Cardiac fibroblast (primary cell): ENCODE data around the gene CNTNAP2.
A peak's percentile ranks its signal among the peaks of the same experiment; 100 is the strongest.

Source experiments
- DNase-seq, 2 donors: peaks; one replicate each; pipeline versions ENCODE4 v3.0.0 to v3.0.0-alpha.2; 2010; ENCODE audit warnings: low read depth in 2 of 2
- H3K4me3 ChIP-seq, 2 donors: replicated peaks in 1 of 2; 1 replicate in 1 of 2; 2 replicates in 1 of 2; pipeline ENCODE4 v1.5.1; 2011; ENCODE audit warnings: low read depth in 2 of 2, low read length in 2 of 2, mild to moderate bottlenecking in 2 of 2, moderate library complexity in 1 of 2
- TF ChIP-seq, protein P1 (sequence below): IDR thresholded peaks from one replicate; pipeline ENCODE4 v1.5.1; 2011; ENCODE audit warnings: low read depth, mild to moderate bottlenecking, low read length, inconsistent platforms

Gene CNTNAP2

DNA sequence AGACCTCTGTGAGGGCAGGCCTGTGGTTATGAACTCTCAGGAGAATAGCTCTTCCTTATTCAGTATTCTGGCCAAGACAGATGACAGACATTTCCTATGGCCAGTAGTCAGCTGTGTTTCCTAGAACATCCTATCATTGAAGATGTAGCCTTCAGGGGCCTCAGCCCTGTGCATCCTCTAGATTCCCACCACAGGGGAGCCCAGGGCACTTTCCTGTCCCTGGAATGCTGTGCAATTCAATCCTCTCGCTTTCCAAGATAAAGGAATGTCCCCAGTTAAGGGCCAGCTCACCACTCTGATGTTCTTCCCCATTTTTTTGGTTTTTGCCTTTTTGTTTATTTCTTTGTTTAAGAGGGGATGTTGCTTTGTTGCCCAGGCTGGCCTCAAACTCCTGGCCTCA is 1895.2 kb downstream of the CNTNAP2 start:
- H3K4me3 ChIP-seq, result no peak overlapping the region
- TF ChIP-seq, protein P1, sequence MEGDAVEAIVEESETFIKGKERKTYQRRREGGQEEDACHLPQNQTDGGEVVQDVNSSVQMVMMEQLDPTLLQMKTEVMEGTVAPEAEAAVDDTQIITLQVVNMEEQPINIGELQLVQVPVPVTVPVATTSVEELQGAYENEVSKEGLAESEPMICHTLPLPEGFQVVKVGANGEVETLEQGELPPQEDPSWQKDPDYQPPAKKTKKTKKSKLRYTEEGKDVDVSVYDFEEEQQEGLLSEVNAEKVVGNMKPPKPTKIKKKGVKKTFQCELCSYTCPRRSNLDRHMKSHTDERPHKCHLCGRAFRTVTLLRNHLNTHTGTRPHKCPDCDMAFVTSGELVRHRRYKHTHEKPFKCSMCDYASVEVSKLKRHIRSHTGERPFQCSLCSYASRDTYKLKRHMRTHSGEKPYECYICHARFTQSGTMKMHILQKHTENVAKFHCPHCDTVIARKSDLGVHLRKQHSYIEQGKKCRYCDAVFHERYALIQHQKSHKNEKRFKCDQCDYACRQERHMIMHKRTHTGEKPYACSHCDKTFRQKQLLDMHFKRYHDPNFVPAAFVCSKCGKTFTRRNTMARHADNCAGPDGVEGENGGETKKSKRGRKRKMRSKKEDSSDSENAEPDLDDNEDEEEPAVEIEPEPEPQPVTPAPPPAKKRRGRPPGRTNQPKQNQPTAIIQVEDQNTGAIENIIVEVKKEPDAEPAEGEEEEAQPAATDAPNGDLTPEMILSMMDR, result no peak
- no peak for DNase-seq

DNA sequence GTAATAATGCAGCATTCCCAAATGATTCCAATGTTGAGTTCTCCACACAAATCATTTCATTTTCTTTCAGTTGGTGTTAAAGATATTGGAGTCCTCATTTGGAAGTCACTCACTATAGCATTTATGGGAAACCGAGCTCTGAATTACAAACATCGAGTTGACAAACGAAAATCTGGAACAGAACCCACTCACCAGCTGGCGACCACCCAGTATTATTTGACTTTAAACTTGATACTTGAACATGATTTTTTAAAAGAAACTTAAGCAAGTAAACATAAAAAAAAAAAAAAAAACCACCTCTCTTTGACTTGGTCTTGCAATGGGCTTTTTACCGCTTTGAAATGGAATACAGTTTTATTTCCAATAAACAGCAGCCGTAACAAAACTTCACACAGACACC is 1897.4 kb downstream of the CNTNAP2 start:
- no peak for DNase-seq
- TF ChIP-seq, protein P1, result no peak

DNA sequence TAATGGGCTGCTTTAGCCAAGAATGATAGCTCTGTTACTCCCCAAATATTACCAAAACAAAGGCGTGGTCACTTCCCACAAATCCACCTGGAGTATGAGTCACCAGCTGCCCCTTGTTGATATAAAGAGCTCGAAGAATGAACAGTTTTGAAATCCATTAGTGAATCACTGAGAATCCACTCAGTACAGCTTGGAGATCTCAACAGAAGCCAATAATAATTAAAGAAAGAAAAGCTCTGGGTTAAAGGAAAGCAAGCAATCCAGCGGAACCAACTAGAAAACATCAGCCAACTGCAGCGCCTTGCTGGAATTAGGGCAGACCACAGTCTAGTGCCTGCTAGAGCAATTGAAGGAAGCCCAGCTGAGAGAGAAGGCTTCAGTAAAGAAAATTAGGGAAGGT is 1897.9 kb downstream of the CNTNAP2 start:
- TF ChIP-seq, protein P1, result no peak
- DNase-seq, result peak in 1 of 2 donors; percentile 10

More for the DNA sequence above, 1897.4 kb downstream of the CNTNAP2 start:
- no peak overlapping the region for H3K4me3 ChIP-seq

DNA sequence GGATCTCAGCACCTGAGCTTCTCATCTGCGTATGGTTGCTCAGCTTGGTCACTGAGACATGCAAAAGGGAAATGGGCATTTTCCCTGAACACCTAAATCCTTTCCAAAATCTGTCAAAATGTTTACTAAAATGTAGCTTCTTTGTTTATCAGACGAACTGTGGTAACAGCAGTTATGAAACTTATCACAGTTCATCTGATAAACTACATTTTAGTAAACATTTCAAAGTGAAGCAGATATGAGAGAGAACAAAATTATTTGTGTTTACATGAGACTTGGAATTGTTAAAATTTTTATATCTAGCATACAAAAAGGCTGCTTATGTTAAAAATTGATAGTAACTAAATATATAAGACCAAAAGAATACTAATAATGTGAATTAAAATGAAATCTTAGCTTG is 1900.5 kb downstream of the CNTNAP2 start:
- TF ChIP-seq, protein P1, result no peak
- DNase-seq, result no peak
- no peak overlapping the region for H3K4me3 ChIP-seq

More for the DNA sequence above, 1897.9 kb downstream of the CNTNAP2 start:
- H3K4me3 ChIP-seq, result no peak overlapping the region

DNA sequence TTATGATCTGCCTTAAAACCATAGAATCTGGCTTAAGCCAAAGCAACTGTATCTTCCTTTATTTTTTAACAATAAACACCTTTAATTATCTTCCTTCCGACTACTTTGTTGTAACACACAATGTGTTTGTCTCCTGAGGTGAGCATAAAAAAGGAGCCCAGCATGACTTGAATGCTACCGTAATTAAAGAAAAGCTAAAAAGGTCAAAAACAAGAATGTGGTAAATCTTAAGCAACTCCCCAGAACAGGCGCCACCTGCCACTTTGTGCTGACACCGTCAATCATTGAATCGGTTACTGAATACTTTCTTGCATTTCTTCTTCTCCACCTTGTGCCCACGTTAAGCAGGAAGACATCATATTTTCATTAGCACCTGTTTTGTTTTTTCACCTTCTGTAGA is 1904.1 kb downstream of the CNTNAP2 start:
- no peak for DNase-seq
- no peak overlapping the region for H3K4me3 ChIP-seq

DNA sequence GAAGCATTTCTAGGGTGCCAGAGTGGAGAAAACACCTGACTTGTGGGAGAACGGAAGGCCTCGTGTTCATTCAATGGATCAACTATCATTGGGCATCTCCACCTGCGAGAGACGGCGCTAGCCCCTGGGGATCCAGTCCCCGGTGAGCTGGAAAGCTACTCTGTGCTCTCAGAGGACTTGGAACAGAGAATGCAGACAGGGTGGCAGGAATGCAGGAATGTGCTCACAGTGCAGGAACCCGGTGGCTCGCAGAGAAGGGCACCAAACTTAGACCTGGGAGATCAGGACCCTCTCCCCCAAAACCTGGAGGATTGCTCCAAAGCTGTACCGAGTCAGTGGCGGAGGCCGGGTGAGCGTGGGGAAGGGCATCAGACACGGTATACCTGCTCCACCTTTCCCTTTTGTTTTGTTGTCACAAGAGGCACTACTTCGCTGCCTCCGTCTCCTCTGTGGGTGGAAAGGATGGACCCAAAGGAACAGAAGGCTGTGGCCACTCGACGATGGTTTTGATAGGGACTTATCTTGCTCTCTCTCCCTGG is 1905.0 kb downstream of the CNTNAP2 start:
- no peak for DNase-seq
- TF ChIP-seq, protein P1, result no peak
- H3K4me3 ChIP-seq, result no peak overlapping the region

More for the DNA sequence above, 1904.1 kb downstream of the CNTNAP2 start:
- TF ChIP-seq, protein P1, result no peak

DNA sequence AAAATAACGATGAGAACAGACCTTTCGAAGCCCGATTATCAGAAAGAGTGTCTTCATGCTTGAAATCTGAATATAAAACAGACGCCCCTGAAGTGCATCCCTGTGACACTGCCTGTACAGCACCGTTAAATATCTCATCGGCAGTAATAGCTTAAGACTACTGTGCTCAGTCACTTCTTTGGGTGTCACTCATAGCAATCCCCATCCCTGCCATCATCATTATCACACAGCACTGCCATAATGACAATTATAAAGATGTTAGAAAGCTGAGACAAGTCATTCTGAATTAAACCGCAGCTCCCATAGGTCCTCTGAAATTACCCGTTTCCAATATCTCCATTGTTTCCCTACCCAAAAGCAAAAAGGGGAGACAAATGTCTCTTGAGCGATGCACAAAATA is 1906.2 kb downstream of the CNTNAP2 start:
- TF ChIP-seq, protein P1, result no peak
- no peak for DNase-seq
- H3K4me3 ChIP-seq, result no peak overlapping the region
